IMR-90 (cell line): ENCODE results near the gene SLC28A3. TPM values are rescaled to one million over a fixed set of nuclear protein-coding genes. Genes with fewer than 3 reads are reported as not detected.

Experiments
- ATAC-seq: fragments of 200-7000 bp; cut with Tn5 transposase; 2 replicates; pipeline ENCODE4 v1.9.1; 2020; ENCODE audit warnings: low read depth, mild to moderate bottlenecking, moderate library complexity
- BruUV-seq: library from RNA; stranded (reverse); fragments of 400-500 nt; replicated peaks from 2 replicates; lab custom pipeline; 2021; lab: Mats Ljungman, UMichigan
- CTCF ChIA-PET: fragments of 300-600 bp; formaldehyde crosslinking; extraction: SDS; loops from one replicate; lab custom pipeline; 2021; ENCODE audit warnings: antibody characterized with exemption; lab: Yijun Ruan, JAX
- POLR2A ChIA-PET: fragments of 300-600 bp; sonication (Branson Sonifier 250); formaldehyde crosslinking; loops from one replicate; lab custom pipeline; 2022; ENCODE audit warnings: antibody characterized with exemption; ENCODE audit not compliant: unreplicated experiment; lab: Charles Lee
- DNase-seq: peaks from one replicate; pipeline ENCODE4 v3.0.0; 2013
- H2AFZ ChIP-seq: replicated peaks from 2 replicates; pipeline ENCODE3; 2013; ENCODE audit warnings: low read length, mild to moderate bottlenecking; ENCODE audit not compliant: poor library complexity
- H2AK5ac ChIP-seq: 2 replicates; pipeline ENCODE4 v1.6.1; 2013; ENCODE audit warnings: low read depth, low read length, inconsistent platforms
- H2AK9ac ChIP-seq: replicated peaks from 2 replicates; pipeline ENCODE3; 2013; ENCODE audit warnings: mild to moderate bottlenecking, low read depth, low read length, moderate library complexity; ENCODE audit not compliant: poor library complexity
- H2BK120ac ChIP-seq: 2 replicates; pipeline ENCODE4 v1.6.1; 2013; ENCODE audit warnings: low read depth, low read length, inconsistent platforms
- H2BK15ac ChIP-seq: 3 replicates; pipeline ENCODE4 v1.6.1; 2013; ENCODE audit warnings: low read depth, low read length, inconsistent platforms
- H2BK20ac ChIP-seq: 2 replicates; pipeline ENCODE4 v1.6.1; 2013; ENCODE audit warnings: low read depth, mild to moderate bottlenecking, inconsistent platforms, low read length, moderate library complexity
- H2BK5ac ChIP-seq: 2 replicates; pipeline ENCODE4 v1.6.1; 2013; ENCODE audit warnings: mild to moderate bottlenecking, low read depth, low read length, inconsistent platforms; ENCODE audit not compliant: poor library complexity, severe bottlenecking
- H3K14ac ChIP-seq: replicated peaks from 2 replicates; pipeline ENCODE4 v1.6.1; 2013; ENCODE audit warnings: low read depth, low read length, inconsistent platforms
- H3K18ac ChIP-seq: 2 replicates; pipeline ENCODE4 v1.6.1; 2013; ENCODE audit warnings: low read depth, low read length, control low read depth
- H3K23ac ChIP-seq: 2 replicates; pipeline ENCODE4 v1.6.1; 2013; ENCODE audit warnings: low read depth, low read length, inconsistent platforms
- H3K27ac ChIP-seq: 2 replicates; pipeline ENCODE4 v1.5.1; 2013; ENCODE audit warnings: mild to moderate bottlenecking, control low read depth, low read length; ENCODE audit not compliant: insufficient read depth
- H3K27me3 ChIP-seq: 2 replicates; pipeline ENCODE4 v1.6.1; 2013; ENCODE audit warnings: low read length; ENCODE audit not compliant: control insufficient read depth, insufficient read depth
- H3K36me3 ChIP-seq: 2 replicates; pipeline ENCODE4 v1.6.1; 2013; ENCODE audit warnings: low read length, mixed read lengths; ENCODE audit not compliant: control insufficient read depth, insufficient read depth
- H3K4ac ChIP-seq: 2 replicates; pipeline ENCODE4 v1.6.1; 2013; ENCODE audit warnings: low read depth, low read length, inconsistent platforms
- H3K4me1 ChIP-seq: 2 replicates; pipeline ENCODE4 v1.6.1; 2013; ENCODE audit warnings: low read length, mixed read lengths; ENCODE audit not compliant: control insufficient read depth, insufficient read depth
- H3K4me2 ChIP-seq: 2 replicates; pipeline ENCODE4 v1.6.1; 2013; ENCODE audit warnings: low read depth, mild to moderate bottlenecking, control low read depth, low read length, moderate library complexity
- H3K4me3 ChIP-seq: 2 replicates; pipeline ENCODE4 v1.5.1; 2013; ENCODE audit warnings: low read depth, mild to moderate bottlenecking, control low read depth, low read length, moderate library complexity; ENCODE audit not compliant: insufficient read depth
- H3K56ac ChIP-seq: 2 replicates; pipeline ENCODE4 v1.6.1; 2013; ENCODE audit warnings: low read length, inconsistent platforms; ENCODE audit not compliant: insufficient read depth; ENCODE audit errors: extremely low read depth
- H3K79me1 ChIP-seq, 2 experiments: 2 replicates each; pipeline ENCODE4 v1.6.1; 2013; ENCODE audit warnings: low read length in 2 of 2, inconsistent platforms in 1 of 2, low read depth in 1 of 2
- H3K9ac ChIP-seq: 2 replicates; pipeline ENCODE4 v1.6.1; 2013; ENCODE audit warnings: low read depth, low read length, control low read depth
- H3K9me1 ChIP-seq: 2 replicates; pipeline ENCODE4 v1.6.1; 2013; ENCODE audit warnings: low read length, inconsistent platforms; ENCODE audit not compliant: insufficient read depth
- H3K9me3 ChIP-seq: 2 replicates; pipeline ENCODE4 v1.6.1; 2013; ENCODE audit warnings: low read length; ENCODE audit not compliant: control insufficient read depth, insufficient read depth
- H4K20me1 ChIP-seq: 2 replicates; pipeline ENCODE4 v1.6.1; 2013; ENCODE audit warnings: low read length, inconsistent platforms; ENCODE audit not compliant: insufficient read depth
- H4K5ac ChIP-seq: 2 replicates; pipeline ENCODE4 v1.6.1; 2013; ENCODE audit warnings: mild to moderate bottlenecking, low read depth, low read length, control low read depth
- H4K8ac ChIP-seq, 2 experiments: 2 replicates each; pipeline ENCODE4 v1.6.1; 2013; ENCODE audit warnings: low read depth in 2 of 2, low read length in 2 of 2, control low read depth in 1 of 2, inconsistent platforms in 1 of 2
- H4K91ac ChIP-seq: 2 replicates; pipeline ENCODE4 v1.6.1; 2013; ENCODE audit warnings: low read depth, low read length, inconsistent platforms; ENCODE audit not compliant: insufficient read depth
- BHLHE40 ChIP-seq: fragments of 150-350 bp; IDR thresholded peaks from 2 replicates; pipeline ENCODE4 v1.6.1; 2016; ENCODE audit warnings: mild to moderate bottlenecking, low read depth, low read length
- CEBPB ChIP-seq: IDR thresholded peaks from 2 replicates; pipeline ENCODE4 v1.6.1; 2012; ENCODE audit warnings: low read depth, low read length, improper control_type of control experiment
- CHD1 ChIP-seq: IDR thresholded peaks from 2 replicates; pipeline ENCODE4 v1.6.1; 2012; ENCODE audit warnings: low read depth, low read length, improper control_type of control experiment
- MAFK ChIP-seq: IDR thresholded peaks from 2 replicates; pipeline ENCODE4 v1.6.1; 2012; ENCODE audit warnings: low read depth, low read length, improper control_type of control experiment
- MAZ ChIP-seq: IDR thresholded peaks from 2 replicates; pipeline ENCODE4 v1.6.1; 2012; ENCODE audit warnings: low read depth, mild to moderate bottlenecking, low read length, improper control_type of control experiment, moderate library complexity, borderline replicate concordance
- MXI1 ChIP-seq: IDR thresholded peaks from 2 replicates; pipeline ENCODE4 v1.6.1; 2012; ENCODE audit warnings: low read depth, mild to moderate bottlenecking, low read length, moderate library complexity, borderline replicate concordance
- NFE2L2 ChIP-seq: fragments of 150-350 bp; IDR thresholded peaks from 2 replicates; pipeline ENCODE4 v1.6.1; 2016; ENCODE audit warnings: low read depth, mild to moderate bottlenecking, low read length
- POLR2A ChIP-seq: IDR thresholded peaks from 2 replicates; pipeline ENCODE4 v1.6.1; 2012; ENCODE audit warnings: mild to moderate bottlenecking, low read depth, low read length
- SMC3 ChIP-seq: fragments of 150-350 bp; IDR thresholded peaks from 2 replicates; pipeline ENCODE4 v1.6.1; 2016; ENCODE audit warnings: low read depth, mild to moderate bottlenecking, antibody characterized with exemption, low read length, moderate library complexity
- WGBS, 2 experiments: methylation state at CpG; one replicate each; pipeline versions ENCODE4 v1.1.5 to v1.1.7; 2013; ENCODE audit warnings: missing lambda C conversion rate in 2 of 2; ENCODE audit not compliant: insufficient read length in 1 of 2; ENCODE audit errors: extremely low coverage in 2 of 2; 5-methylcytosine and 5-hydroxymethylcytosine counted together
- dilution Hi-C: fragments of 300-500 bp; cut with HindIII; formaldehyde crosslinking; loops from one replicate; pipeline ENCODE4 v1.14.3; 2018; ENCODE audit warnings: low sequenced_read_pairs; ENCODE audit not compliant: unreplicated experiment
- in situ Hi-C: fragments of 300-500 bp; cut with MboI; formaldehyde crosslinking; loops from 3 replicates; pipeline ENCODE4 v1.14.3; 2019; ENCODE audit warnings: low sequenced_read_pairs, inconsistent platforms, mixed read lengths
- intact Hi-C: fragments of 100-400 bp; cut with micrococcal nuclease; formaldehyde crosslinking; loops from 2 replicates; pipeline ENCODE4 v1.10.0; 2022
- polyA plus RNA-seq, 3 experiments: library from polyadenylated mRNA; depleted of rRNA; stranded (reverse); fragments of >200 nt; gene quantifications; 2 replicates each; pipeline ENCODE4 v1.2.3, GENCODE V29; 2012; ENCODE audit warnings: low replicate concordance in 1 of 3
- total RNA-seq: library from RNA; depleted of rRNA; stranded (reverse); fragments of >200 nt; gene quantifications from 2 replicates; pipeline ENCODE4 v1.2.3, GENCODE V29; 2012
- TF ChIP-seq, protein P1 (sequence below): fragments of 150-350 bp; IDR thresholded peaks from 2 replicates; pipeline ENCODE4 v1.6.1; 2017; ENCODE audit warnings: mild to moderate bottlenecking, antibody characterized with exemption, low read length, low read depth
- TF ChIP-seq, protein P2 (sequence below): fragments of 150-350 bp; IDR thresholded peaks from 2 replicates; pipeline ENCODE4 v1.6.1; 2016; ENCODE audit warnings: low read depth, mild to moderate bottlenecking, low read length, moderate library complexity, borderline replicate concordance

SLC28A3 gene
- total and polyA plus RNA-seq, 2 of the 4 experiments (the other 2 are of a cell fraction) = 1.1 to 2.2 TPM

DNA sequence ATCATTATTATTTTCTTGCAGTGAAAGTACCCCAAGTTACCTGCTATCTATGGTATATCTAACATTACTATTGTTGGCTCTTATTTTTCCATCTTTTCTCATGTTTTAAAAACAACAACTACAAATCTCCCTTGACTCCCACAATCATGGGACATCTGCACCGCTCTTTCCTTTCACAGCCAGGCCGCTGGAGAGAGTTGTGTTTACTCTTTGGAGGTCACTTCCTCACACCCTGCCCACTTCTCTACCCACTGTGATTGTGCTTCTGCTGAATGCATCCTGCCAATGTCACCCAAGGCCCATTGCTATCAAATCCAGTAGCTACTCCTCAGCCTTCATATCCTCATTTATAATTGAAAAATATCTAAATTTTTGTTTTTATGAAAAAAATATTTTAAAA is 29.7 kb downstream of the SLC28A3 start:
- Histone ChIP-seq H3K9ac (no peak overlapping the region), H2BK5ac (no peak overlapping the region), H3K79me1 (no peaks in the 10 kb centered on the region), H3K4ac (no peak overlapping the region), H4K20me1 (no peaks in the 10 kb centered on the region), H3K18ac (no peak overlapping the region), H3K4me2 (no peak overlapping the region), H3K27me3 (no peaks in the 10 kb centered on the region), H2BK15ac (no peak overlapping the region; the same call in 2 of the 3 replicates), H3K9me1 (no peaks in the 10 kb centered on the region), H2AK9ac (no peak overlapping the region), H3K9me3 (no peaks in the 10 kb centered on the region), H2AFZ (no peak overlapping the region), H3K23ac (no peak overlapping the region), H3K27ac (no peak overlapping the region), H4K91ac (no peak overlapping the region), H3K56ac (no peak overlapping the region), H2AK5ac (no peak overlapping the region), H4K8ac (no peak overlapping the region), H3K4me3 (no peak overlapping the region), H2BK20ac (no peak overlapping the region), H3K14ac (no peak overlapping the region), H4K5ac (no peak overlapping the region), H2BK120ac (no peak overlapping the region), H3K36me3 (no peaks in the 10 kb centered on the region), H3K4me1 (peaks cover under 1% of the 10 kb centered on the region; the same call in 1 of the 2 replicates)
- ATAC-seq (no peak), DNase-seq (no peak)
- no CpG with 5 or more reads among the region's 2 CpGs for WGBS, 2 experiments
- intact Hi-C loops = loop anchor here (10.0 kb wide), 1 partner anchor 476 kb away; no protein-coding TSS in a partner anchor
- BruUV-seq = no TSS peak
- in situ Hi-C loops = no loop called here
- ChIA-PET CTCF (interaction anchor here (0.6 to 1.4 kb wide), 3 partner anchors 15 to 181 kb away, joined by 4 to 6 read pairs (median 4); no protein-coding TSS in a partner anchor), POLR2A (no interaction called here)
- TF ChIP-seq NFE2L2 = no peak
- no peak for TF ChIP-seq BHLHE40
- no peak for TF ChIP-seq CEBPB
- TF ChIP-seq CHD1 = no peak
- no peak for TF ChIP-seq SMC3
- TF ChIP-seq, protein P1, sequence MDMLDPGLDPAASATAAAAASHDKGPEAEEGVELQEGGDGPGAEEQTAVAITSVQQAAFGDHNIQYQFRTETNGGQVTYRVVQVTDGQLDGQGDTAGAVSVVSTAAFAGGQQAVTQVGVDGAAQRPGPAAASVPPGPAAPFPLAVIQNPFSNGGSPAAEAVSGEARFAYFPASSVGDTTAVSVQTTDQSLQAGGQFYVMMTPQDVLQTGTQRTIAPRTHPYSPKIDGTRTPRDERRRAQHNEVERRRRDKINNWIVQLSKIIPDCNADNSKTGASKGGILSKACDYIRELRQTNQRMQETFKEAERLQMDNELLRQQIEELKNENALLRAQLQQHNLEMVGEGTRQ = no peak
- TF ChIP-seq MAZ = no peak
- no peak for TF ChIP-seq MXI1
- no peak for TF ChIP-seq MAFK
- no peak for TF ChIP-seq POLR2A
- TF ChIP-seq, protein P2, sequence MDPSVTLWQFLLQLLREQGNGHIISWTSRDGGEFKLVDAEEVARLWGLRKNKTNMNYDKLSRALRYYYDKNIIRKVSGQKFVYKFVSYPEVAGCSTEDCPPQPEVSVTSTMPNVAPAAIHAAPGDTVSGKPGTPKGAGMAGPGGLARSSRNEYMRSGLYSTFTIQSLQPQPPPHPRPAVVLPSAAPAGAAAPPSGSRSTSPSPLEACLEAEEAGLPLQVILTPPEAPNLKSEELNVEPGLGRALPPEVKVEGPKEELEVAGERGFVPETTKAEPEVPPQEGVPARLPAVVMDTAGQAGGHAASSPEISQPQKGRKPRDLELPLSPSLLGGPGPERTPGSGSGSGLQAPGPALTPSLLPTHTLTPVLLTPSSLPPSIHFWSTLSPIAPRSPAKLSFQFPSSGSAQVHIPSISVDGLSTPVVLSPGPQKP = no peak
- dilution Hi-C loops = no loop called here
